ENCODE data around the gene DESI1. TPM values are rescaled to one million over a fixed set of nuclear protein-coding genes. Genes with fewer than 3 reads are reported as not detected.
"Not testable (repeated sequence)": the region's sequence is repeated elsewhere in the genome, so short reads cannot be mapped to it uniquely, and the experiment has no call there.

DESI1 gene
- total RNA-seq, 1 donor from 2014 or later, result 34.5 TPM

- Mint-ChIP-seq H3K4me3 (ENCODE audit: unreplicated experiment) (peak overlapping the region; percentile 18), H3K9me3 (ENCODE audit: unreplicated experiment) (peaks cover 1% of the 10 kb centered on the region), H3K27me3 (ENCODE audit: unreplicated experiment) (peaks cover 6% of the 10 kb centered on the region), H3K4me1 (ENCODE audit: low read depth, unreplicated experiment) (peaks cover 35% of the 10 kb centered on the region), H3K27ac (ENCODE audit: unreplicated experiment) (no peak overlapping the region), H3K36me3 (ENCODE audit: unreplicated experiment) (no peaks in the 10 kb centered on the region)
- peak; percentile 33 for DNase-seq
- TF ChIP-seq, protein P1, sequence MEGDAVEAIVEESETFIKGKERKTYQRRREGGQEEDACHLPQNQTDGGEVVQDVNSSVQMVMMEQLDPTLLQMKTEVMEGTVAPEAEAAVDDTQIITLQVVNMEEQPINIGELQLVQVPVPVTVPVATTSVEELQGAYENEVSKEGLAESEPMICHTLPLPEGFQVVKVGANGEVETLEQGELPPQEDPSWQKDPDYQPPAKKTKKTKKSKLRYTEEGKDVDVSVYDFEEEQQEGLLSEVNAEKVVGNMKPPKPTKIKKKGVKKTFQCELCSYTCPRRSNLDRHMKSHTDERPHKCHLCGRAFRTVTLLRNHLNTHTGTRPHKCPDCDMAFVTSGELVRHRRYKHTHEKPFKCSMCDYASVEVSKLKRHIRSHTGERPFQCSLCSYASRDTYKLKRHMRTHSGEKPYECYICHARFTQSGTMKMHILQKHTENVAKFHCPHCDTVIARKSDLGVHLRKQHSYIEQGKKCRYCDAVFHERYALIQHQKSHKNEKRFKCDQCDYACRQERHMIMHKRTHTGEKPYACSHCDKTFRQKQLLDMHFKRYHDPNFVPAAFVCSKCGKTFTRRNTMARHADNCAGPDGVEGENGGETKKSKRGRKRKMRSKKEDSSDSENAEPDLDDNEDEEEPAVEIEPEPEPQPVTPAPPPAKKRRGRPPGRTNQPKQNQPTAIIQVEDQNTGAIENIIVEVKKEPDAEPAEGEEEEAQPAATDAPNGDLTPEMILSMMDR (IDR thresholded peaks at IDR 0.05; ENCODE audit: partially characterized antibody, unreplicated experiment), result no peak
Measured at GRCh38 chr22:41560095-41560471, 60.8 kb downstream of the DESI1 start.

DNA sequence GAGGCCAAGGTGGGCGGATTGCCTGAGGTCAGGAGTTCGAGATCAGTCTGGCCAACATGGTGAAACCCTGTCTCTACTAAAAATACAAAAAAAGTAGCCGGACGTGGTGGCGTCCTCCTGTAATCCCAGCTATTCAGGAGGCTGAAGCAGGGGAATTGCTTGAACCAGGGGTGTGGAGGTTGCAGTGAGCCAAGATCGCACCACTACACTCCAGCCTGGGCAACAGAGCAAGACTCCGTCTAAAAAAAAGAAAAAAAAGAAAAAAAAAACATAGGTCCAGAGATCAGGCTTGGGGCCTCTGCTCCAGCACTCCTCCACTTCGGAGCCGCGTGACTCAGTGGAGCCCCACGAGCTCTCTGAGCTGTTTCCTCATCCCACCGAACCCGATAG lies 62.6 kb downstream of the DESI1 start:
- not testable (repeated sequence) for H3K36me3 Mint-ChIP-seq (ENCODE audit: unreplicated experiment); H3K27me3 Mint-ChIP-seq (ENCODE audit: unreplicated experiment); H3K27ac Mint-ChIP-seq (ENCODE audit: unreplicated experiment); DNase-seq; H3K9me3 Mint-ChIP-seq (ENCODE audit: unreplicated experiment); H3K4me3 Mint-ChIP-seq (ENCODE audit: unreplicated experiment)
- H3K4me1 Mint-ChIP-seq (ENCODE audit: low read depth, unreplicated experiment), result peaks cover 35% of the 10 kb centered on the region

DNA sequence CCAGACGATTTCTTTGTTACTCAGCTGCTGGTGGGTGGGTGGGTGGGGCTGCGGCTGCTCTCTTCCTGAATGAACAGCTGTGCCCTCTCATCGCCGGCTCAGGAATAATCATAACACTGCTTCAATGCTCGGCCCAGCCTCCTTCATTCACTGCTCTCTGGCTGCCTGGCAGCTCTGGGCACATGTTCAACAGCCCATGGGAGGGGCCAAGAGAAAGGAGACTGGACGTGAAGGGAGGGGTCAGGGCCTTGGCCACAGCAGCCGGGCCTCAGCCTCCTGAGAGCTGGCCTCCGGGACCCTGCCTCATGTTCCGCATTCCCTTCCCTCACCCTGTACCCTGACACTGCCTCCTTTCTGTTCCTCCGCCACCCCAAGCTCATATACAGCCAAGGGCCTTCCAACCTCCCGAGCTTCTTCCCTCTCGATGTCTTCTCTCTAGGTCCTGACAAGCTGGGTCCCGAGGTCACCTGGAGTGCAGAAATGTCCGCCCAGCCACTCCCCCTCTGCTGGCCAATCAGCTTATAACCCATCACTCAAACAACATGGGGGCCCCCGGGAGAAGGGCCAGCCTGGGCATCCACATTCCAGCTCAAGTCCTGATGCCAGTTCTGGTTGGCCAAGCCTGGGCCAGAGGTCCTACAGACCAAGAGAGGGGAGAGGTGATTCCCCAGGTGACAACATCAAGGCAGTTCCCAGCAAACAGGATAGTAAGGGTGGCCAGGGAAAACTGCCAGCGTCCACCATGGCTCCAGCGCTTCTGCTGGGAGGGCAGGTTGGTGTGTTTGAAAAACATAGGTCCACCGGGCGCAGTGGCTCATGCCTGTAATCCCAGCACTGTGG lies 63.2 kb downstream of the DESI1 start:
- H3K36me3 Mint-ChIP-seq (ENCODE audit: unreplicated experiment), result no peaks in the 10 kb centered on the region
- TF ChIP-seq, protein P1 (IDR thresholded peaks at IDR 0.05; ENCODE audit: partially characterized antibody, unreplicated experiment), result no peak
- DNase-seq, result peak; percentile 51
- H3K9me3 Mint-ChIP-seq (ENCODE audit: unreplicated experiment), result peaks cover 1% of the 10 kb centered on the region
- H3K4me3 Mint-ChIP-seq (ENCODE audit: unreplicated experiment), result peak overlapping the region; percentile 71
- H3K27me3 Mint-ChIP-seq (ENCODE audit: unreplicated experiment), result peaks cover 6% of the 10 kb centered on the region
- H3K27ac Mint-ChIP-seq (ENCODE audit: unreplicated experiment), result peak overlapping the region; percentile 91
- peaks cover 33% of the 10 kb centered on the region for H3K4me1 Mint-ChIP-seq (ENCODE audit: low read depth, unreplicated experiment)

- TF ChIP-seq, protein P1 (IDR thresholded peaks at IDR 0.05; ENCODE audit: partially characterized antibody, unreplicated experiment), result no peak
- Mint-ChIP-seq H3K4me3 (ENCODE audit: unreplicated experiment) (peak overlapping the region; percentile 4), H3K36me3 (ENCODE audit: unreplicated experiment) (no peaks in the 10 kb centered on the region), H3K27ac (ENCODE audit: unreplicated experiment) (peak overlapping the region; percentile 80), H3K9me3 (ENCODE audit: unreplicated experiment) (no peaks in the 10 kb centered on the region), H3K4me1 (ENCODE audit: low read depth, unreplicated experiment) (peaks cover 31% of the 10 kb centered on the region), H3K27me3 (ENCODE audit: unreplicated experiment) (peaks cover 6% of the 10 kb centered on the region)
- no peak for DNase-seq
Measured at GRCh38 chr22:41556561-41556960, 64.3 kb downstream of the DESI1 start.

DNA sequence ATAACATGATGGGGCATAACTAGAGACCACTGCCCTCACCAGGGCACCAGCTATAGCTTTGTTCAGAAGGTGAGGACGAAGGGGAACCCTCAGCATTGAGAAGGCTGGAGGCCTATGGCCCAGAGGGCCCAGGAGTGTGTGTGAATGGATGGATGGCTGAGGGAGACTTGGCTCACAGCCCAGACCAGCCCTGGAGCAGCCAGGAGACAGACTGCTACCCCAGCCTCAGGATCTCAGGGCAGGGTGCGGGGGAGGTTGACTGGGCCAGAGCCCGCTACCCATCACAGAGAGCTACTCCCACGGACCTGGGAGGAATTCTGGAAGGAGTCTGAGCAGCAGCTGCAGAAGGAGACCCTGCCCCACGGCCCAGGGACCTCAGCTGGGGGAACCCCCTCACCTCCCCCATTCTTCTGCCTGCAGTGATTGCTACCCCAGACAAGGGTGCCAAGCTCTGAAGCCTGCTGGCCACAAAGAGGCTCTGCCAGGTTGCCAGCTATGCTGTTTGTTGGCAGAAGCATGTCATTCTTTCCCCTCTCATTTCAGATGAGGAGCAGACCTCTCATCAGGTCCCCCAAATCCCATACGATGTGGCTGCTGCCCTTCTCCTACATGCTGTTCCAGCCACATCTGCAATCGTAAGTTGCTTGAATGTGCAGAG lies 65.4 kb downstream of the DESI1 start:
- H3K36me3 Mint-ChIP-seq (ENCODE audit: unreplicated experiment), result no peaks in the 10 kb centered on the region
- H3K27me3 Mint-ChIP-seq (ENCODE audit: unreplicated experiment), result peaks cover 2% of the 10 kb centered on the region
- peak overlapping the region; percentile 48 for H3K27ac Mint-ChIP-seq (ENCODE audit: unreplicated experiment)
- DNase-seq, result no peak
- H3K9me3 Mint-ChIP-seq (ENCODE audit: unreplicated experiment), result no peaks in the 10 kb centered on the region
- TF ChIP-seq, protein P1 (IDR thresholded peaks at IDR 0.05; ENCODE audit: partially characterized antibody, unreplicated experiment), result no peak
- H3K4me3 Mint-ChIP-seq (ENCODE audit: unreplicated experiment), result no peak overlapping the region
- H3K4me1 Mint-ChIP-seq (ENCODE audit: low read depth, unreplicated experiment), result peaks cover 22% of the 10 kb centered on the region
